Neural progenitor cell (in vitro differentiated cells): ENCODE results near the gene NOP14. TPM values are rescaled to one million over a fixed set of nuclear protein-coding genes. Genes with fewer than 3 reads are reported as not detected.
A peak's percentile ranks its signal among the peaks of the same experiment; 100 is the strongest.

ENCODE experiments used
- DNase-seq: peaks from one replicate; pipeline ENCODE4 v3.0.0-alpha.2; 2016; ENCODE audit warnings: low spot score
- H2AFZ ChIP-seq: fragments of 200-600 bp; sonication (generic); replicated peaks from 2 replicates; pipeline ENCODE4 v1.6.1; 2016; ENCODE audit warnings: antibody characterized with exemption
- H3F3A ChIP-seq: fragments of 200-600 bp; sonication (generic); 2 replicates; pipeline ENCODE4 v1.6.1; 2016; ENCODE audit warnings: antibody characterized with exemption, low read depth
- H3K27ac ChIP-seq: fragments of 200-600 bp; sonication (generic); 2 replicates; pipeline ENCODE4 v1.5.1; 2016; ENCODE audit warnings: mild to moderate bottlenecking
- H3K27me3 ChIP-seq: fragments of 200-600 bp; sonication (generic); 2 replicates; pipeline ENCODE4 v1.6.1; 2016; ENCODE audit warnings: mild to moderate bottlenecking, moderate library complexity
- H3K36me3 ChIP-seq: fragments of 200-600 bp; sonication (generic); 2 replicates; pipeline ENCODE4 v1.5.1; 2016
- H3K4me1 ChIP-seq: fragments of 200-600 bp; sonication (generic); 2 replicates; pipeline ENCODE4 v1.6.1; 2016; ENCODE audit warnings: mixed run types
- H3K4me2 ChIP-seq: fragments of 200-600 bp; sonication (generic); 2 replicates; pipeline ENCODE4 v1.6.1; 2016
- H3K4me3 ChIP-seq: fragments of 200-600 bp; sonication (generic); 2 replicates; pipeline ENCODE4 v1.5.1; 2016
- H3K79me2 ChIP-seq: fragments of 200-600 bp; sonication (generic); 2 replicates; pipeline ENCODE4 v1.6.1; 2016; ENCODE audit warnings: low read depth
- H3K9ac ChIP-seq: fragments of 200-600 bp; sonication (generic); 2 replicates; pipeline ENCODE4 v1.6.1; 2016
- H3K9me3 ChIP-seq: fragments of 200-600 bp; sonication (generic); 2 replicates; pipeline ENCODE4 v1.5.1; 2016; ENCODE audit warnings: low read depth
- H4K20me1 ChIP-seq: fragments of 200-600 bp; sonication (generic); 2 replicates; pipeline ENCODE4 v1.6.1; 2016; ENCODE audit warnings: low read depth
- H3K27ac Mint-ChIP-seq: 3 replicates; pipeline ENCODE4 v1.8.0; 2021; ENCODE audit warnings: mixed read lengths
- H3K27me3 Mint-ChIP-seq: 2 replicates; pipeline ENCODE4 v1.8.0; 2022; ENCODE audit warnings: low read depth, mild to moderate bottlenecking, inconsistent platforms, moderate library complexity, mixed read lengths; ENCODE audit not compliant: insufficient read depth
- H3K36me3 Mint-ChIP-seq: 3 replicates; pipeline ENCODE4 v1.8.0; 2021; ENCODE audit warnings: mixed read lengths
- H3K4me1 Mint-ChIP-seq: 3 replicates; pipeline ENCODE4 v1.8.0; 2021; ENCODE audit warnings: mixed read lengths
- H3K4me3 Mint-ChIP-seq: 3 replicates; pipeline ENCODE4 v1.8.0; 2021; ENCODE audit warnings: mild to moderate bottlenecking, moderate library complexity, mixed read lengths
- H3K9me3 Mint-ChIP-seq: 3 replicates; pipeline ENCODE4 v1.8.0; 2020; ENCODE audit warnings: mixed read lengths
- CTCF ChIP-seq: fragments of 200-600 bp; sonication (generic); IDR thresholded peaks from 2 replicates; pipeline ENCODE4 v1.5.1; 2017; ENCODE audit warnings: antibody characterized with exemption, mild to moderate bottlenecking
- EZH2 ChIP-seq: fragments of 200-600 bp; sonication (generic); IDR thresholded peaks from 2 replicates; pipeline ENCODE4 v1.6.1; 2017; ENCODE audit warnings: antibody characterized with exemption, mild to moderate bottlenecking, moderate library complexity
- EZH2phosphoT487 ChIP-seq: fragments of 200-600 bp; sonication (generic); IDR thresholded peaks from 2 replicates; pipeline ENCODE4 v1.6.1; 2017; ENCODE audit warnings: antibody characterized with exemption
- total RNA-seq: library from RNA; depleted of rRNA; stranded (reverse); fragments of >200 nt; gene quantifications from 2 replicates; pipeline ENCODE4 v1.2.3, GENCODE V29; 2015; ENCODE audit warnings: low replicate concordance

The NOP14 gene
- total RNA-seq, 1 donor from 2014 or later, result 16.8 TPM

- Mint-ChIP-seq H3K4me3 (no peak overlapping the region), H3K27me3 (peaks cover 16% of the 10 kb centered on the region), H3K36me3 (peaks cover 12% of the 10 kb centered on the region), H3K27ac (no peak overlapping the region), H3K9me3 (no peaks in the 10 kb centered on the region), H3K4me1 (peaks cover 23% of the 10 kb centered on the region)
- TF ChIP-seq EZH2, result no peak
- TF ChIP-seq CTCF, result no peak
- no peak for TF ChIP-seq EZH2phosphoT487
- H3K27ac ChIP-seq, result no peak overlapping the region
- no peaks in the 10 kb centered on the region for H3K9me3 ChIP-seq
- H2AFZ ChIP-seq, result no peak overlapping the region
- DNase-seq, result no peak
- H3K4me1 ChIP-seq, result peaks cover 15% of the 10 kb centered on the region
- peaks cover 38% of the 10 kb centered on the region for H4K20me1 ChIP-seq
- no peaks in the 10 kb centered on the region for H3K36me3 ChIP-seq
- H3K4me3 ChIP-seq, result no peak overlapping the region
- H3K27me3 ChIP-seq, result no peaks in the 10 kb centered on the region
- peaks cover 36% of the 10 kb centered on the region for H3K79me2 ChIP-seq
- no peak overlapping the region for H3K4me2 ChIP-seq
- no peak overlapping the region for H3K9ac ChIP-seq
- peaks cover 23% of the 10 kb centered on the region for H3F3A ChIP-seq
These were observed 25.2 kb downstream of the NOP14 start for GRCh38 chr4:2937986-2938385.

GRCh38 chr4:2937146-2937857 is 25.9 kb downstream of the NOP14 start:
- no peaks in the 10 kb centered on the region for H3K27me3 ChIP-seq
- peaks cover 41% of the 10 kb centered on the region for H4K20me1 ChIP-seq
- peaks cover 15% of the 10 kb centered on the region for H3K4me1 ChIP-seq
- H3K9me3 Mint-ChIP-seq, result no peaks in the 10 kb centered on the region
- H2AFZ ChIP-seq, result no peak overlapping the region
- TF ChIP-seq EZH2 (no peak), EZH2phosphoT487 (no peak), CTCF (no peak)
- no peak overlapping the region for H3K4me2 ChIP-seq
- no peaks in the 10 kb centered on the region for H3K36me3 ChIP-seq
- peaks cover 23% of the 10 kb centered on the region for H3K4me1 Mint-ChIP-seq
- peaks cover 12% of the 10 kb centered on the region for H3K36me3 Mint-ChIP-seq
- peaks cover 16% of the 10 kb centered on the region for H3K27me3 Mint-ChIP-seq
- peak overlapping the region; percentile 92 for H3K4me3 Mint-ChIP-seq
- peaks cover 38% of the 10 kb centered on the region for H3K79me2 ChIP-seq
- H3K4me3 ChIP-seq, result no peak overlapping the region
- no peak overlapping the region for H3K9ac ChIP-seq
- H3K27ac Mint-ChIP-seq, result no peak overlapping the region
- H3K27ac ChIP-seq, result no peak overlapping the region
- no peaks in the 10 kb centered on the region for H3K9me3 ChIP-seq
- no peak for DNase-seq
- H3F3A ChIP-seq, result peaks cover 28% of the 10 kb centered on the region

GRCh38 chr4:2936773-2937145 is 26.4 kb downstream of the NOP14 start:
- Histone ChIP-seq H3K4me1 (peaks cover 15% of the 10 kb centered on the region), H3F3A (peaks cover 28% of the 10 kb centered on the region), H3K79me2 (peaks cover 38% of the 10 kb centered on the region), H4K20me1 (peaks cover 41% of the 10 kb centered on the region), H3K27ac (no peak overlapping the region), H3K4me3 (no peak overlapping the region), H3K4me2 (no peak overlapping the region), H2AFZ (no peak overlapping the region), H3K9ac (no peak overlapping the region), H3K27me3 (no peaks in the 10 kb centered on the region), H3K36me3 (no peaks in the 10 kb centered on the region), H3K9me3 (no peaks in the 10 kb centered on the region)
- Mint-ChIP-seq H3K36me3 (peaks cover 12% of the 10 kb centered on the region), H3K4me1 (peaks cover 23% of the 10 kb centered on the region), H3K4me3 (peak overlapping the region; percentile 92), H3K27me3 (peaks cover 16% of the 10 kb centered on the region), H3K9me3 (no peaks in the 10 kb centered on the region), H3K27ac (no peak overlapping the region)
- TF ChIP-seq EZH2phosphoT487 (no peak), CTCF (no peak), EZH2 (no peak)
- DNase-seq, result no peak
